HG03139 (cell line): ENCODE measurements around the gene LEFTY1.
"Not testable (repeated sequence)": the region's sequence is repeated elsewhere in the genome, so short reads cannot be mapped to it uniquely, and the experiment has no call there.

Experiments used
- ATAC-seq: cut with Tn5 transposase; IDR thresholded peaks from one replicate; pipeline ENCODE4 v1.9.1; 2021; ENCODE audit not compliant: unreplicated experiment

Gene LEFTY1

GRCh38 chr1:225888898-225889601 is at the start of gene LEFTY1:
Gene LEFTY1 (minus strand): TSS chr1:225889146. CDS start chr1:225889066, 80 bp downstream.
- ATAC-seq, result no peak

- no peak for ATAC-seq
Measured at GRCh38 chr1:225937048-225937968, 48.4 kb upstream of the LEFTY1 start.

- no peak for ATAC-seq
Measured at GRCh38 chr1:225936523-225936922, 47.6 kb upstream of the LEFTY1 start.

GRCh38 chr1:225936086-225936485 is 47.1 kb upstream of the LEFTY1 start:
- ATAC-seq, result not testable (repeated sequence)

GRCh38 chr1:225934711-225935110 is 45.8 kb upstream of the LEFTY1 start:
- no peak for ATAC-seq

GRCh38 chr1:225933072-225933471 is 44.1 kb upstream of the LEFTY1 start:
- ATAC-seq, result no peak

- no peak for ATAC-seq
Measured at GRCh38 chr1:225931270-225932136, 42.6 kb upstream of the LEFTY1 start.

- no peak for ATAC-seq
Measured at GRCh38 chr1:225930566-225930965, 41.6 kb upstream of the LEFTY1 start.

- ATAC-seq, result not testable (repeated sequence)
Measured at GRCh38 chr1:225929462-225929861, 40.5 kb upstream of the LEFTY1 start.

- no peak for ATAC-seq
Measured at GRCh38 chr1:225928186-225929175, 39.5 kb upstream of the LEFTY1 start.

- no peak for ATAC-seq
Measured at GRCh38 chr1:225926551-225927113, 37.7 kb upstream of the LEFTY1 start.

GRCh38 chr1:225923692-225924555 is 35.0 kb upstream of the LEFTY1 start, which contains the start of gene PYCR2:
Gene PYCR2 (minus strand): TSS chr1:225924250. CDS start chr1:225924110, 140 bp downstream.
- ATAC-seq, result peak; percentile 96

- ATAC-seq, result no peak
Measured at GRCh38 chr1:225923381-225923691, 34.4 kb upstream of the LEFTY1 start.

- ATAC-seq, result no peak
Measured at GRCh38 chr1:225921734-225922709, 33.1 kb upstream of the LEFTY1 start.

GRCh38 chr1:225919906-225920305 is 31.0 kb upstream of the LEFTY1 start:
- ATAC-seq, result no peak

- no peak for ATAC-seq
Measured at GRCh38 chr1:225918280-225918679, 29.3 kb upstream of the LEFTY1 start.

- ATAC-seq, result no peak
Measured at GRCh38 chr1:225917536-225917935, 28.6 kb upstream of the LEFTY1 start.
